ENCODE measurements around the gene DNAH17.

The DNAH17 gene

DNA sequence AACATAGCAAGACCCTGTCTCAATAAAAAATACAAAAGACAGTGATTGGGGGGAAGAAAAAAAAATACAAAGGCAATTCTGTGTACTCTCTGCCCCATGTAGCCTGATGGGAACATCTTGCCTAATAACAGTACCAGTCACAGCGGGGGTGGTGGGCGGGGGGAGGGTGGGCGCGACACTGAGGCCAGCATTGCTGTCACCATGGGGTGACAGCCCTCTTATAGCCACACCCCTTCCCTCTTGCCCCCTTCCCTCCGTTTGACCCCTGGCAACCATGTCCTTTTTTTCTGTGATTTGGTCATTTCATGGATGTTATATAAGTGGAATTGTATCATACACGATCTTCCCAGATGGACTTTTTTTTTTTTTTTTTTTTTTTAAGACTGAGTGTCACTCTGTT is 80.9 kb downstream of the DNAH17 start:
- H3K27me3 ChIP-seq (ENCODE audit: low read depth, low read length), result no peaks in the 10 kb centered on the region
- no peaks in the 10 kb centered on the region for H3K36me3 ChIP-seq (ENCODE audit: control insufficient read depth in 1 of 2, insufficient read depth in 2 of 2, low read length in 2 of 2)
- no peak overlapping the region for H3K27ac ChIP-seq (ENCODE audit: low read length)
- H3K4me3 ChIP-seq (ENCODE audit: low read depth in 1 of 2, low read length in 2 of 2), result no peak overlapping the region
- peaks cover 0 to 8% of the 10 kb centered on the region in 2 donors for H3K4me1 ChIP-seq (ENCODE audit: control insufficient read depth in 1 of 2, insufficient read depth in 2 of 2, low read length in 2 of 2)
- H3K9me3 ChIP-seq (ENCODE audit: control insufficient read depth in 1 of 2, low read length in 2 of 2), result no peaks in the 10 kb centered on the region

DNA sequence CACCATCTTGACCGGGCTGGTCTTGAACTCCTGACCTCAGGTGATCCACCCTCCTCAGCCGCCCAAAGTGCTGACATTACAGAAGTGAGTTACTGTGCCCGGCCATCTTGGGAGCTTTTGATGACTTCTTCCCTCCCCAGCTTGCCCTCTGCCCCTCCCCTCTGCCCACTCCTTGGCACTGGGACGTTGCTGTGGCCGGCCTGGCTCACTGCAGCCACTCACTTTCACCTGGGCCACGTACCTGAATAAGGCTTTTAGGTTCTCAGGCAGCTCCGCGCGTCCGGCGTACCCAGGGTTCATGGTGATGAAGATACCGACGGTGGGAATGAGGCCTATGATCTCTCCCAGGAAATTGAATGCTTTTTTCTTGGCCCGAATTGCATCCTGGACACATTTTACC is 81.6 kb downstream of the DNAH17 start:
- peaks cover 0 to 8% of the 10 kb centered on the region in 2 donors for H3K4me1 ChIP-seq (ENCODE audit: control insufficient read depth in 1 of 2, insufficient read depth in 2 of 2, low read length in 2 of 2)
- no peak overlapping the region for H3K4me3 ChIP-seq (ENCODE audit: low read depth in 1 of 2, low read length in 2 of 2)
- H3K9me3 ChIP-seq (ENCODE audit: control insufficient read depth in 1 of 2, low read length in 2 of 2), result no peaks in the 10 kb centered on the region
- no peaks in the 10 kb centered on the region for H3K27me3 ChIP-seq (ENCODE audit: low read depth, low read length)
- no peaks in the 10 kb centered on the region for H3K36me3 ChIP-seq (ENCODE audit: control insufficient read depth in 1 of 2, insufficient read depth in 2 of 2, low read length in 2 of 2)
- no peak overlapping the region for H3K27ac ChIP-seq (ENCODE audit: low read length)

DNA sequence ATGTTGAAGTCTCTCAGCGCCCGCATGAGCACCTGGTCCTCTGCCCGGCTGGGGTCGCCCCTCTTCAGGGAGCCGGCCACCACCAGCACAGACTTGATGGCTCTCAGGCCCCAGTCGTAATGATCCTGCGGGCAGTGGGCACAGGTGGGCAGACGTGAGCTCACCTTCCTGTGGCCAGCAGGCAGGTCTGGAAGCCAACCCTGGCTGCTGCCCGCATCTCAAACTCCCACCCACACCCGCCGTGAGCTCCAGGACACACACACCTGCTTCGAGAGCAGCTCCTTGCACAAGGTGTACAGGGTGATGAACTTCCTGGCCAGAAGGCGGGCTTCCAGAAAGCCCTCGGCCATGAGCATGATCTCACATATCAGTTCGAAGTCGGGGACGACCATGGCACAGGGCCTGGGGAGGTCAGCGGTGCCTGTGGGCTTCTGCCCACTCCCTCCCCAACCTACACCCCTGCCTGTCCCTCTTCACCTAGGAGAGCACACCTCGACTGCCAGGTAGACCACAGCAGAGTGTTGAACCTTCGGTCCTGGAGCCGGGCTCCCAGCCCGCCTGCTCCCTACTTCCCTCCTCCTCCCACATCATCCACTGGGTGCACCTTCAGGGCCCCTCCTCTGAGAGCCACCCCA is 82.4 kb downstream of the DNAH17 start:
- no peak overlapping the region for H3K27ac ChIP-seq (ENCODE audit: low read length)
- no peaks in the 10 kb centered on the region for H3K27me3 ChIP-seq (ENCODE audit: low read depth, low read length)
- H3K4me1 ChIP-seq (ENCODE audit: control insufficient read depth in 1 of 2, insufficient read depth in 2 of 2, low read length in 2 of 2), result peaks cover 0 to 8% of the 10 kb centered on the region in 2 donors
- H3K4me3 ChIP-seq (ENCODE audit: low read depth in 1 of 2, low read length in 2 of 2), result no peak overlapping the region
- H3K36me3 ChIP-seq (ENCODE audit: control insufficient read depth in 1 of 2, insufficient read depth in 2 of 2, low read length in 2 of 2), result no peaks in the 10 kb centered on the region
- H3K9me3 ChIP-seq (ENCODE audit: control insufficient read depth in 1 of 2, low read length in 2 of 2), result no peaks in the 10 kb centered on the region

DNA sequence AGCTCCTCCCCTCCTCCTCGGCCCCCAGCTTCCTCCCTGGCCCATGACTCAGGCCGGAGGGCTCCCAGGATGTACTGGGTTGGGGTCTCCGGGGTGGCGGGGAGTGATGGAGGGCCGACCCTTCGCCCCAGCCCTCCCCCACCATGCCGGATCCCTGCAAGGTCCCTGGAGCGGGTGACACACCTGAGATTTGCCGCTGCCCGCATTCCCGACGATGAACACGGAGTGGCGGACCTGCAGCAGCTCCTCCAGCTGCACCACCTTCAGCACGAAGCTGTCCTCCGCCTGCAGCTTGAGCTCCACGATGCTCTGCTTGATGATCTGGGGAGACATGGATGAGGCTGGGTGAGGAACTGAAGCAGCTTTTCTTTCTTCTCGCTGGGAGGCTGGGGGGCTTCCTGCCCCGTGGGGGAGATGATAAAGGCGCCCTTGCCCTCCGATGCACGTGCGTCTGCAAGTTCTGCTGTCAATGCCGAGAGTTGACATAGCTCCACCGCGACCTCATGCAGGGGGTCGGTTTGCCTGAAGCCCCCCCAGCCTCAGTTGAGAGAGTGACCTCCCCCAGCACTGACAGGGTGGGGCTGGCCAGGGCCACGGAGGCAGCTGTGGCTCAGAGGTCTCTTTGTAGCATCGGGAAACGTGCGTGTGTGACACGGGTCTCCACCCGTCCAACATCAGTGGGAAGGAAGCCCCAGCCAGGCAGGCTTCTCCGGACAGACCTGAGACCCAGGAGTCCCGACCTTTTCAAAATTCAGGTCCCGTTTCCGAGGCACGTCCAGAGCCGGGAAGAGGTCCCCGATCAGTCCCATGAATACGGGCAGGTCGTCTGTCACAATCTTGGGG is 83.1 kb downstream of the DNAH17 start:
- Histone ChIP-seq H3K4me3 (ENCODE audit: low read depth in 1 of 2, low read length in 2 of 2) (no peak overlapping the region), H3K36me3 (ENCODE audit: control insufficient read depth in 1 of 2, insufficient read depth in 2 of 2, low read length in 2 of 2) (no peaks in the 10 kb centered on the region), H3K27ac (ENCODE audit: low read length) (no peak overlapping the region), H3K27me3 (ENCODE audit: low read depth, low read length) (no peaks in the 10 kb centered on the region), H3K4me1 (ENCODE audit: control insufficient read depth in 1 of 2, insufficient read depth in 2 of 2, low read length in 2 of 2) (peaks cover 0 to 8% of the 10 kb centered on the region in 2 donors), H3K9me3 (ENCODE audit: control insufficient read depth in 1 of 2, low read length in 2 of 2) (no peaks in the 10 kb centered on the region)

DNA sequence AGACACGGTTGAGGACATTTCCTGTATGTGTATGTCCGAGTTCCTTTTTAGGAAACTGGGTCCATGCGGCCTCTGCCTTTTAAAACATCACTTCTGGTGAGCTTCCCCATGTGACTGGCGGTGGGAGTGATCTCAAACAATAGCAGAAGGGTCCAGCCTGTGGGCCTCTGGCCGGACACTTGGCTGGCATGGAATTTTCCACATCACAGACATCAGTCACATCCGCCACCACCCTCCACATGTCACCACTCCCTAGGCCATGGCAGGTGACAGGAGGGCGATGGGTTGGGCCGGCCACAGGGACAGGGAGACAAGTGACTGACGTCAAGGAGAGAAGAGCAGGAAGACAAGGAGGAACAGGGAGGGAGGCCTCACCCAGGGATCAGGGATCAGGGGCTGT is 83.7 kb downstream of the DNAH17 start:
- H3K27ac ChIP-seq (ENCODE audit: low read length), result no peak overlapping the region
- H3K4me1 ChIP-seq (ENCODE audit: control insufficient read depth in 1 of 2, insufficient read depth in 2 of 2, low read length in 2 of 2), result peaks cover 0 to 8% of the 10 kb centered on the region in 2 donors

DNA sequence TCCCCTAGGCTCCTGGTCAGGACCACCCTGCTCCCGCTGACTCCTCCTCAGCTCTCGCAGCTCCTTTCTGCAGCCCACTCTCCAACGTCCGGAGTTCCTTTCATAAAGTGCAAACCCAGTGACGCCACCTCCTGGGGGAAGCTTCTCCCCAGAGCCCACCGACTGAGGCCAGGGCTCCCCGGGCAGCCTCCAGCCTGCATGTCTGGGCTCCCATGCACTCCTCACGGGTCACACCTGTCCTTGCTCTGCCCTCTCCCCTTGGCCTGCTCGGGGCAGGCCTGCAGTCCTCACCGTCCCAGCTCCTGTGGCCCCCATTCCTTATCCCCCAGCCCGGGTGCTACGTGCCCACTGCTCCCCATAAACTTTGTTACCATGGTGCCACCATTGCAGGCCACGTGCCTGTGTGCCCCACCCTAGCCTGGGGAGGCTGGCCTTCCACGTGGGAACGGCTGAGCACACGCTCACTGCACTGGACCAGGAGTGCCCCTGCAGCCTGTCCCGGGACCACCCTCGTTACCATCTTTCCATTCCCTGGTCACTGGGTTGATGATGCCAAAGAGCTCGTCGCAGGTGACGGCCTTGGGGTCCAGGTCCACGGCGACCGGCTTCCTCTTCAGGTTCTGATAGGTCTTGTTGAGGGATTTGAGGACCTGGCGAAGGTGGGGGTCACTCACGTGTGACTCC is 84.9 kb downstream of the DNAH17 start:
- Histone ChIP-seq H3K36me3 (ENCODE audit: control insufficient read depth in 1 of 2, insufficient read depth in 2 of 2, low read length in 2 of 2) (no peaks in the 10 kb centered on the region), H3K9me3 (ENCODE audit: control insufficient read depth in 1 of 2, low read length in 2 of 2) (no peaks in the 10 kb centered on the region), H3K27ac (ENCODE audit: low read length) (no peak overlapping the region)

More for the DNA sequence above, 83.7 kb downstream of the DNAH17 start:
- H3K4me3 ChIP-seq (ENCODE audit: low read depth in 1 of 2, low read length in 2 of 2), result no peak overlapping the region
- H3K9me3 ChIP-seq (ENCODE audit: control insufficient read depth in 1 of 2, low read length in 2 of 2), result no peaks in the 10 kb centered on the region
- no peaks in the 10 kb centered on the region for H3K36me3 ChIP-seq (ENCODE audit: control insufficient read depth in 1 of 2, insufficient read depth in 2 of 2, low read length in 2 of 2)
- H3K27me3 ChIP-seq (ENCODE audit: low read depth, low read length), result no peaks in the 10 kb centered on the region

DNA sequence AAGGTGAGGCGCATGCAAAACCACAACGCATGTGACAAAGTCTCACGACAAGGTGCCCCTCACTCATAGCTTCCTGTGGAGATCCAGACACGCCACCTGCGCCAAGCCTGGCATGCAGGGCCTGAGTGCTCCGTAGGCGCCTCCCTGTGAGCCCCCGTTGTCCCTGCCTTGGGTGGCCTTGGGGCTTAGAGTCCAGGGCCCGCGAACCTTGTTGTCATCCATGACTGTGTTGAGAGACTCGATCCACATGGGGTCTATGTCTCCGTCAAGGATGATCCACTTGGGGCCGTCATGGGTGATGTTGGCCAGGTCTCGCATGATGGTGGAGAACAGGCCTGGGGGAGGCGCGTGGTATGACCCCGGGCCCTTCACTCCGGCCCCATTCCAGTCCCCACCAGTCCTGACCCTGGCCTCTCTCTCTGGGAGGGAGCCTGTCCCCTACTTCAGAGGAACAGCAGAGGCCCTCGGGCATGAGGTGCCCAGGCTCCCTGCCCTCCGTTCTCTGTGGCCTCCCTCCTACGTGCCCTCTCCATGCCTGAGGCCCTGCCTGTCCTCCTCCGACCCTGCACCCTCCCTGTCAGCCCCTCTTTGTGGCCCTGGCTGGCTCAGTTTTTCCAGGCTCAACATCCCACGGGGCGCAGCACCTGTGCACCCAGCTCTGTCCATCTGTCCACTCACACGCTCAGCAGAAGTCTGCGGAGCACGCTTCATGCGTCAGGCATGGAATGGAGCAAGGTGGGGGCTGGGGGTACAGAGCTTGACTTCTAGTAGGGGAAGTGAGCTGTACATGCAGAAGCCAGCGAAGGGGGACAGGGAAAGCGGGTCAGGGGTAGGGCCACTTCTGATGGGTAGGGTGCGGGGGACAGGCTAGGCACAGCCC is 85.7 kb downstream of the DNAH17 start:
- Histone ChIP-seq H3K9me3 (ENCODE audit: control insufficient read depth in 1 of 2, low read length in 2 of 2) (no peaks in the 10 kb centered on the region), H3K4me1 (ENCODE audit: control insufficient read depth in 1 of 2, insufficient read depth in 2 of 2, low read length in 2 of 2) (no peaks in the 10 kb centered on the region), H3K4me3 (ENCODE audit: low read depth in 1 of 2, low read length in 2 of 2) (no peak overlapping the region), H3K27ac (ENCODE audit: low read length) (no peak overlapping the region), H3K27me3 (ENCODE audit: low read depth, low read length) (no peaks in the 10 kb centered on the region), H3K36me3 (ENCODE audit: control insufficient read depth in 1 of 2, insufficient read depth in 2 of 2, low read length in 2 of 2) (no peaks in the 10 kb centered on the region)

More for the DNA sequence above, 84.9 kb downstream of the DNAH17 start:
- Histone ChIP-seq H3K4me3 (ENCODE audit: low read depth in 1 of 2, low read length in 2 of 2) (no peak overlapping the region), H3K27me3 (ENCODE audit: low read depth, low read length) (no peaks in the 10 kb centered on the region), H3K4me1 (ENCODE audit: control insufficient read depth in 1 of 2, insufficient read depth in 2 of 2, low read length in 2 of 2) (peaks cover 0 to 5% of the 10 kb centered on the region in 2 donors)

DNA sequence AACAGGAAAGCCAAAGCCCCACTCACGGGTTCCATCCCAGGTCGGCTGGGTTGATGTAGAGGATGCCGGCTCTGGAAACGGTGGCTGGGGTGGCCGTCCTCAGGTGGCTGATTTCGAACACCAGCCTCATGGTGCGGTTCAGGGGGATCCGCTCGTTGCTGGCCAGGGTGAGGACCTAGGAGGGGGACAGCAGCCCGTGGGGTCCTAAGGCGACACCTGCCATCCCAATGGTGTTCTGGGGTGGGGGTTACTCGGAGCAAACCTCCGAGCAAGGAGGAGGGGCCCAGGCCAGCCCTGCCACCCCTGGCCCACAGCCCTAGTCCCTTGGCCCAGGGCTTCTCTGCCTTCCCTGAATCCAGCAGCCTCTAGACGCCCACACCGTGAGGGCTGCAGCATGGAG is 86.5 kb downstream of the DNAH17 start:
- no peaks in the 10 kb centered on the region for H3K27me3 ChIP-seq (ENCODE audit: low read depth, low read length)
- no peaks in the 10 kb centered on the region for H3K9me3 ChIP-seq (ENCODE audit: control insufficient read depth in 1 of 2, low read length in 2 of 2)
- no peaks in the 10 kb centered on the region for H3K4me1 ChIP-seq (ENCODE audit: control insufficient read depth in 1 of 2, insufficient read depth in 2 of 2, low read length in 2 of 2)
- no peaks in the 10 kb centered on the region for H3K36me3 ChIP-seq (ENCODE audit: control insufficient read depth in 1 of 2, insufficient read depth in 2 of 2, low read length in 2 of 2)
- no peak overlapping the region for H3K27ac ChIP-seq (ENCODE audit: low read length)
- no peak overlapping the region for H3K4me3 ChIP-seq (ENCODE audit: low read depth in 1 of 2, low read length in 2 of 2)

DNA sequence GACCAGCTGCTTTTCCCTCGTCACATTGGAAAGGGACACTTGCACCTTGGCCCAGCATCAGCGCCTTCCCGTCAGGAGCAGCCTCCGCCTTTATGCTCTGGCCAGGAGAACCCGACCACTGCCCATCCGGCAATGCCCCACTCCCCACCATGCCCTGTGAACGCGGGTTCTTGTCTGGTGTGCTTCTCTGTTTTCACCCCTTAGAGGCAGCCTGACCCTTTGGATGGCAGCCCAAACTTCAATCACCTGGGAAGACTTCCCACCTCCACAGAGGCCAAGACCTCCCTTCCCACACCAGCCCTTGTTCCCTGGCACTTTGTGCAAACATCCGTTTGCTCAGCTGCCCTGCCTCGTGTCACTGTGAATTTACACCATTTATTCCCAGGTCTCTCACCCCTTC is 87.0 kb downstream of the DNAH17 start:
- no peaks in the 10 kb centered on the region for H3K9me3 ChIP-seq (ENCODE audit: control insufficient read depth in 1 of 2, low read length in 2 of 2)
- no peaks in the 10 kb centered on the region for H3K36me3 ChIP-seq (ENCODE audit: control insufficient read depth in 1 of 2, insufficient read depth in 2 of 2, low read length in 2 of 2)
- no peak overlapping the region for H3K4me3 ChIP-seq (ENCODE audit: low read depth in 1 of 2, low read length in 2 of 2)
- H3K27ac ChIP-seq (ENCODE audit: low read length), result no peak overlapping the region
- H3K4me1 ChIP-seq (ENCODE audit: control insufficient read depth in 1 of 2, insufficient read depth in 2 of 2, low read length in 2 of 2), result no peaks in the 10 kb centered on the region
- H3K27me3 ChIP-seq (ENCODE audit: low read depth, low read length), result no peaks in the 10 kb centered on the region

DNA sequence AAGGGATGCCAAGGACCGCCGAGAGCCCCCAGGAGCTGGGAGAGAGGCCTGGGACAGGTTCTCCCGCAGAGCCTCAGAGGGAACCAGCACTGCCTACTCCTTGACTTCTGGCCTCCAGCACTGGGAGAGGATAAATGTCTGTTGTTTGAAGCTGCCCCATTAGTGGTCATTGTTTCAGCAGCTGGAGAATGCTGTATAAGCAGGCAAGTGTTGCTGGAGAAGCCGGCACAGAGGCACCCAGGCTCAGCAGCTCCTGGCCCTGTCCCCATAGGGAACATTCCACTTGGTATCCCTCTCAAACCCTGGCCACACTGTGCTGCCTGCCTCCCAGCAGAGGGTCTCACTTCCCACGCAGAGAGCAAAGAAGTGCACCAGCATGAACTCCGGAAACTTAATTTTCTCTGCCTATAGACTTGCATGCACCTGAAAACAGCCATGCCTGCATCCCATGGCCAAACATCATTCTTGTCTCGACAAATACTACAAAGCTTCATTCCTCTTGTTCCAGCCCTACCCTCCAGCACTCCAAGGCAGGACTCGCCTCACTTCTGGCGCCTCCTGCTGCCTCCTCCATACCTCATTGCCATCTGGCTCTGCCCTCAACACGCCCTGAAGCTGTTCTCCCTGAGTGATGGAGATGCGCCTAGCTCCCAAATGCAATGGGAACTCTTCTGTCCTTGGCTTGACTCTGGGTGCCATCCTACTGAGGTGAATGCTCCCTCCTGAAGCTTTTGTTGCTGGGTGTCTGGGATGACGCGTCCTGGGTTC is 88.1 kb downstream of the DNAH17 start:
- Histone ChIP-seq H3K4me1 (ENCODE audit: control insufficient read depth in 1 of 2, insufficient read depth in 2 of 2, low read length in 2 of 2) (peaks cover 0 to 9% of the 10 kb centered on the region in 2 donors), H3K36me3 (ENCODE audit: control insufficient read depth in 1 of 2, insufficient read depth in 2 of 2, low read length in 2 of 2) (no peaks in the 10 kb centered on the region), H3K27me3 (ENCODE audit: low read depth, low read length) (no peaks in the 10 kb centered on the region), H3K27ac (ENCODE audit: low read length) (no peak overlapping the region), H3K9me3 (ENCODE audit: control insufficient read depth in 1 of 2, low read length in 2 of 2) (no peaks in the 10 kb centered on the region), H3K4me3 (ENCODE audit: low read depth in 1 of 2, low read length in 2 of 2) (no peak overlapping the region)
